H1 (cell line): ENCODE results near the gene LNX2. TPM values are rescaled to one million over a fixed set of nuclear protein-coding genes. Genes with fewer than 3 reads are reported as not detected.

Source experiments
- CTCF ChIA-PET: fragments of 300-600 bp; sonication (Branson Sonifier 250); formaldehyde crosslinking; loops from one replicate; lab custom pipeline; 2021; ENCODE audit not compliant: partially characterized antibody; lab: Charles Lee
- POLR2A ChIA-PET: fragments of 300-600 bp; sonication (Branson Sonifier 250); formaldehyde crosslinking; loops from one replicate; lab custom pipeline; 2021; ENCODE audit warnings: inconsistent platforms; ENCODE audit not compliant: partially characterized antibody; lab: Charles Lee
- DNase-seq, 2 experiments: peaks; one replicate each; pipeline versions ENCODE4 v3.0.0 to v3.0.0-alpha.2; 2010 to 2022; ENCODE audit warnings: low spot score in 2 of 2, low read depth in 1 of 2, mixed read lengths in 1 of 2
- FAIRE-seq: peaks from 2 replicates; lab custom pipeline; 2011; peaks lifted over from hg19 to GRCh38; lab: Jason Lieb, UNC
- H2AFZ ChIP-seq: 2 replicates; pipeline ENCODE4 v1.8.1; 2012; ENCODE audit warnings: low read length, inconsistent platforms
- H2AK5ac ChIP-seq: 2 replicates; pipeline ENCODE4 v1.6.1; 2013; ENCODE audit warnings: low read depth, low read length
- H2BK120ac ChIP-seq: replicated peaks from 2 replicates; pipeline ENCODE3; 2013; ENCODE audit warnings: low read depth, low read length, inconsistent platforms
- H2BK12ac ChIP-seq: 2 replicates; pipeline ENCODE4 v1.6.1; 2013; ENCODE audit warnings: low read depth, low read length
- H2BK15ac ChIP-seq: 2 replicates; pipeline ENCODE4 v1.6.1; 2013; ENCODE audit warnings: low read length
- H2BK20ac ChIP-seq: 2 replicates; pipeline ENCODE4 v1.6.1; 2013; ENCODE audit warnings: low read length
- H2BK5ac ChIP-seq: 2 replicates; pipeline ENCODE4 v1.6.1; 2013; ENCODE audit warnings: low read depth, low read length
- H3K14ac ChIP-seq: 2 replicates; pipeline ENCODE4 v1.6.1; 2013; ENCODE audit warnings: inconsistent platforms; ENCODE audit not compliant: insufficient read length
- H3K18ac ChIP-seq: 2 replicates; pipeline ENCODE4 v1.6.1; 2013; ENCODE audit warnings: low read length; ENCODE audit errors: extremely low read depth
- H3K23ac ChIP-seq: 2 replicates; pipeline ENCODE4 v1.6.1; 2013; ENCODE audit warnings: inconsistent platforms; ENCODE audit not compliant: insufficient read length
- H3K23me2 ChIP-seq: 2 replicates; pipeline ENCODE4 v1.6.1; 2013; ENCODE audit warnings: low read depth, low read length
- H3K27ac ChIP-seq: 2 replicates; pipeline ENCODE4 v1.6.1; 2011; ENCODE audit warnings: low read depth, low read length, inconsistent platforms
- H3K27me3 ChIP-seq, 4 experiments: replicated peaks in 1 of 4; 1 replicate in 1 of 4; 2 replicates in 3 of 4; pipeline versions ENCODE4 v1.6.1 to v1.8.1; 2011 to 2013; ENCODE audit warnings: low read length in 3 of 4, mild to moderate bottlenecking in 3 of 4, inconsistent platforms in 2 of 4, mixed read lengths in 2 of 4, moderate library complexity in 1 of 4; ENCODE audit not compliant: control insufficient read depth in 3 of 4, insufficient read depth in 3 of 4; ENCODE audit errors: extremely low read depth in 1 of 4
- H3K36me3 ChIP-seq, 4 experiments: 2 replicates each; pipeline versions ENCODE4 v1.6.1 to v1.8.1; 2011 to 2013; ENCODE audit warnings: mild to moderate bottlenecking in 4 of 4, low read length in 3 of 4, moderate library complexity in 2 of 4, control low read depth in 1 of 4, inconsistent platforms in 1 of 4; ENCODE audit not compliant: insufficient read depth in 4 of 4, control insufficient read depth in 2 of 4
- H3K4ac ChIP-seq: replicated peaks from 2 replicates; pipeline ENCODE3; 2013; ENCODE audit warnings: low read length, low read depth, mixed read lengths, inconsistent platforms; ENCODE audit not compliant: insufficient read length
- H3K4me1 ChIP-seq, 4 experiments: replicated peaks in 1 of 4; 1 replicate in 1 of 4; 2 replicates in 3 of 4; pipeline versions ENCODE4 v1.6.1 to v1.8.1; 2011 to 2013; ENCODE audit warnings: low read length in 3 of 4, inconsistent platforms in 2 of 4, mixed read lengths in 1 of 4; ENCODE audit not compliant: insufficient read depth in 4 of 4, control insufficient read depth in 3 of 4
- H3K4me2 ChIP-seq, 2 experiments: 2 replicates each; pipeline versions ENCODE4 v1.6.1 to v1.8.1; 2011 to 2013; ENCODE audit warnings: low read depth in 2 of 2, low read length in 2 of 2, control low read depth in 1 of 2, inconsistent platforms in 1 of 2, mild to moderate bottlenecking in 1 of 2; ENCODE audit not compliant: insufficient read depth in 1 of 2
- H3K4me3 ChIP-seq, 4 experiments: fragments of 200-600, 300-600 bp in 1 of 4; sonication (generic), shearing (Covaris generic), sonication (Bioruptor Twin) in 1 of 4; 2 replicates each; pipeline versions ENCODE4 v1.5.1 to v1.8.1; 2011 to 2016; ENCODE audit warnings: low read length in 4 of 4, low read depth in 3 of 4, control low read depth in 2 of 4, inconsistent platforms in 2 of 4, mild to moderate bottlenecking in 2 of 4, mixed read lengths in 1 of 4, moderate library complexity in 1 of 4; ENCODE audit not compliant: insufficient read depth in 2 of 4; ENCODE audit errors: extremely low read depth in 1 of 4
- H3K56ac ChIP-seq: replicated peaks from 2 replicates; pipeline ENCODE3; 2013; ENCODE audit warnings: low read depth, mild to moderate bottlenecking, mixed read lengths, low read length, inconsistent platforms; ENCODE audit not compliant: insufficient read length
- H3K79me1 ChIP-seq: 2 replicates; pipeline ENCODE4 v1.6.1; 2013; ENCODE audit warnings: low read depth, low read length, control low read depth
- H3K79me2 ChIP-seq, 2 experiments: 2 replicates each; pipeline versions ENCODE4 v1.6.1 to v1.8.1; 2012 to 2013; ENCODE audit warnings: low read length in 2 of 2, mild to moderate bottlenecking in 2 of 2, inconsistent platforms in 1 of 2; ENCODE audit not compliant: insufficient read depth in 2 of 2, control insufficient read depth in 1 of 2
- H3K9ac ChIP-seq, 4 experiments: replicated peaks in 1 of 4; 1 replicate in 1 of 4; 2 replicates in 3 of 4; pipeline versions ENCODE4 v1.6.1 to v1.8.1; 2011 to 2013; ENCODE audit warnings: low read depth in 3 of 4, low read length in 3 of 4, control low read depth in 2 of 4, mild to moderate bottlenecking in 2 of 4, moderate library complexity in 2 of 4, inconsistent platforms in 1 of 4; ENCODE audit errors: extremely low read depth in 1 of 4
- H3K9me3 ChIP-seq, 2 experiments: 2 replicates each; pipeline versions ENCODE4 v1.6.1 to v1.8.1; 2012 to 2013; ENCODE audit warnings: mild to moderate bottlenecking in 2 of 2, moderate library complexity in 2 of 2, control low read depth in 1 of 2, inconsistent platforms in 1 of 2, low read depth in 1 of 2, low read length in 1 of 2, mixed read lengths in 1 of 2; ENCODE audit not compliant: insufficient read depth in 2 of 2
- H4K20me1 ChIP-seq, 2 experiments: replicated peaks in 1 of 2; 2 replicates each; pipeline versions ENCODE3 to v1.8.1; 2011 to 2013; ENCODE audit warnings: inconsistent platforms in 2 of 2, low read length in 2 of 2, mild to moderate bottlenecking in 1 of 2; ENCODE audit not compliant: insufficient read depth in 2 of 2, control insufficient read depth in 1 of 2
- H4K5ac ChIP-seq: 2 replicates; pipeline ENCODE4 v1.6.1; 2013; ENCODE audit warnings: low read length, low read depth, mixed read lengths, inconsistent platforms; ENCODE audit not compliant: insufficient read length
- H4K8ac ChIP-seq: 2 replicates; pipeline ENCODE4 v1.8.0; 2013; ENCODE audit warnings: mild to moderate bottlenecking, moderate library complexity, low read length, inconsistent platforms; ENCODE audit not compliant: insufficient read depth; ENCODE audit errors: extremely low read depth
- H4K91ac ChIP-seq: replicated peaks from 2 replicates; pipeline ENCODE3; 2013; ENCODE audit warnings: low read length, mixed read lengths, inconsistent platforms; ENCODE audit not compliant: insufficient read length
- CHD2 ChIP-seq: IDR thresholded peaks from 2 replicates; pipeline ENCODE4 v1.6.1; 2012; ENCODE audit warnings: low read length, improper control_type of control experiment
- SP4 ChIP-seq: IDR thresholded peaks from 2 replicates; pipeline ENCODE4 v1.6.1; 2012; ENCODE audit warnings: low read length, inconsistent platforms
- WGBS, 2 experiments: shearing (Covaris generic) in 1 of 2; methylation state at CpG; one replicate each; pipeline versions ENCODE4 v1.1.6 to v1.1.7; 2013 to 2015; ENCODE audit warnings: low lambda C conversion rate in 2 of 2, mixed read lengths in 2 of 2, inconsistent platforms in 1 of 2, low coverage in 1 of 2, missing lambda C conversion rate in 1 of 2; ENCODE audit not compliant: insufficient replicate concordance in 2 of 2, insufficient coverage in 1 of 2, insufficient read length in 1 of 2; ENCODE audit errors: extremely low coverage in 1 of 2, missing lambda C conversion rate in 1 of 2; 5-methylcytosine and 5-hydroxymethylcytosine counted together
- polyA plus RNA-seq, 7 experiments: library from polyadenylated mRNA; depleted of rRNA in 3 of 7; stranded (reverse) in 5 of 7; unstranded in 2 of 7; fragments of >200 nt in 5 of 7; fragments of 200-250 nt in 2 of 7; gene quantifications; 1 replicate in 5 of 7; 2 replicates in 1 of 7; 4 replicates in 1 of 7; pipeline versions ENCODE4 v1.2.1 to v1.2.3, GENCODE V29; 2011 to 2013; ENCODE audit warnings: missing spikeins in 2 of 7, mixed read lengths in 2 of 7
- total RNA-seq: library from RNA; stranded (reverse); fragmentation: NEBNext Ultra II Directional; extraction: Animal tissue kit (Norgen Biotek cat#: 25700); gene quantifications from 2 replicates; pipeline ENCODE4 v1.2.1, GENCODE V29; 2021

Gene LNX2
- total and polyA plus RNA-seq, 2 of the 8 experiments (the other 6 are each of a cell fraction or from before 2014, with no cell fraction given), result 6.4 to 13.9 TPM

DNA sequence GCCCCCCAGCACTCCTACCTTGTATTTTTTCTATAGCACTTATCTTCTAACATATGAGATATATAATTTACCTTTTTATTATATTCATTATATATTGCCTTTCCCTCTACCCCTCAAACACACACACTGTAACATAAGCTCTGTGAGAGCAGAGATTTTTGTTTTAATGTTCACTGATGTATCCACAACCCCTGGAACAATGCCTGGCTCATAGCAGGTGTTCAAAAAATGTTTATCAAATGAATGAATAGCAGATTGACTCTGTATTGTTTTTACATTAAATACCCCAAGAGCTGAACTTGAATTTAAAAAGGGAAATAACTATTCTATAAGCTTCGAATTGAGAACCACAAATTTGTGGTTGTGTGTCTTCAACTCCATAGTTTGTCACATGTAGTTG, 12.3 kb upstream of the LNX2 start:
- no peak overlapping the region for H3K4me2 ChIP-seq
- H3K56ac ChIP-seq, result no peak overlapping the region
- no peak overlapping the region for H2BK15ac ChIP-seq
- H4K20me1 ChIP-seq, result peaks cover 8 to 11% of the 10 kb centered on the region in 2 experiments
- peaks cover 7% of the 10 kb centered on the region for H3K79me1 ChIP-seq
- H3K4me1 ChIP-seq, result no peaks in the 10 kb centered on the region
- H3K27ac ChIP-seq, result no peak overlapping the region
- DNase-seq (no peak), FAIRE-seq (no peak)
- H2BK5ac ChIP-seq, result no peak overlapping the region
- WGBS, 2 experiments, result 74% methylated on average over 1 of the region's 1 CpG; no CpG with 5 or more reads in 1 of the 2 experiments
- no peak overlapping the region for H4K5ac ChIP-seq
- peaks cover 0 to 71% of the 10 kb centered on the region in 2 experiments; a peak in 3 of 4 replicates for H3K79me2 ChIP-seq
- no peaks in the 10 kb centered on the region for H3K27me3 ChIP-seq
- H2BK120ac ChIP-seq, result no peak overlapping the region
- H4K91ac ChIP-seq, result no peak overlapping the region
- POLR2A ChIA-PET, result interaction anchor here (1.1 to 6.5 kb wide), 2 partner anchors 9 to 14 kb away, joined by 4 to 26 read pairs; no protein-coding TSS in a partner anchor
- H3K23ac ChIP-seq, result no peak overlapping the region
- H3K4ac ChIP-seq, result no peak overlapping the region
- no peak overlapping the region for H3K18ac ChIP-seq
- no peak overlapping the region for H2BK12ac ChIP-seq
- H3K9ac ChIP-seq, result no peak overlapping the region
- H3K4me3 ChIP-seq, result no peak overlapping the region
- TF ChIP-seq SP4 (no peak), CHD2 (no peak)
- H2AFZ ChIP-seq, result no peak overlapping the region
- no peak overlapping the region for H2AK5ac ChIP-seq
- no peak overlapping the region for H2BK20ac ChIP-seq
- CTCF ChIA-PET, result interaction anchor here (0.6 to 0.8 kb wide), 3 partner anchors 10 to 1913 kb away, joined by 3 read pairs; partner anchors contain the start of gene LNX2
- no peaks in the 10 kb centered on the region for H3K9me3 ChIP-seq
- no peak overlapping the region for H4K8ac ChIP-seq
- no peak overlapping the region for H3K14ac ChIP-seq
- no peaks in the 10 kb centered on the region for H3K23me2 ChIP-seq
- H3K36me3 ChIP-seq, result peaks cover 3 to 15% (median 4%) of the 10 kb centered on the region in 4 experiments; a peak in 6 of 8 replicates
